ENCODE measurements around the gene IMMP2L. TPM values are rescaled to one million over a fixed set of nuclear protein-coding genes. Genes with fewer than 3 reads are reported as not detected.

IMMP2L gene
- total RNA-seq, 2 donors from 2014 or later = 13.1 to 22.7 TPM

DNA sequence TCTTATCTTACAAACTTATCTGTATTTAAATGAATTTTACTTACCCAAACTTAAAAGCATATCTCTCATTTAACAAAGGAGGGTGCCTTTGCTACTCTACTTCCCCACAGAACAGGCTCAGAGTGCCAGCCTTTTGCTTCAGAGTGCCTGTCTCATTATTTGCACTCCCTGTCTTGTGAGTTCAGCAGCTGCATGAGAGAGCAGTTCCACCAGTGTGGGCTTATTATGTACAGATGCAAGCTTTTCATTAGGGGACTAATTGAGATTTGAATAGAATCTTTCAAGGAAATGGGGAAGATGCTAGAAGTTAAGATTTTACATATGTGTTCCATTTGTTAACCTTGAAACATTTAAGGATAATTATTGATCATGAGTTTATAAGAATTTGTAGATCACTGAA lies 781.6 kb downstream of the IMMP2L start:
- Histone ChIP-seq H3K27ac (no peak overlapping the region), H3K4me1 (ENCODE audit: control insufficient read depth in 1 of 2, low read depth in 2 of 2) (no peaks in the 10 kb centered on the region), H3K9me3 (no peaks in the 10 kb centered on the region), H3K4me3 (no peak overlapping the region), H3K27me3 (replicated peaks; ENCODE audit: insufficient read depth) (no peaks in the 10 kb centered on the region), H3K36me3 (no peaks in the 10 kb centered on the region)
- ATAC-seq (ENCODE audit: insufficient number of reproducible peaks, low FRiP score, low read depth) (no peak), DNase-seq (ENCODE audit: low spot score) (no peak)
- TF ChIP-seq, protein P1, sequence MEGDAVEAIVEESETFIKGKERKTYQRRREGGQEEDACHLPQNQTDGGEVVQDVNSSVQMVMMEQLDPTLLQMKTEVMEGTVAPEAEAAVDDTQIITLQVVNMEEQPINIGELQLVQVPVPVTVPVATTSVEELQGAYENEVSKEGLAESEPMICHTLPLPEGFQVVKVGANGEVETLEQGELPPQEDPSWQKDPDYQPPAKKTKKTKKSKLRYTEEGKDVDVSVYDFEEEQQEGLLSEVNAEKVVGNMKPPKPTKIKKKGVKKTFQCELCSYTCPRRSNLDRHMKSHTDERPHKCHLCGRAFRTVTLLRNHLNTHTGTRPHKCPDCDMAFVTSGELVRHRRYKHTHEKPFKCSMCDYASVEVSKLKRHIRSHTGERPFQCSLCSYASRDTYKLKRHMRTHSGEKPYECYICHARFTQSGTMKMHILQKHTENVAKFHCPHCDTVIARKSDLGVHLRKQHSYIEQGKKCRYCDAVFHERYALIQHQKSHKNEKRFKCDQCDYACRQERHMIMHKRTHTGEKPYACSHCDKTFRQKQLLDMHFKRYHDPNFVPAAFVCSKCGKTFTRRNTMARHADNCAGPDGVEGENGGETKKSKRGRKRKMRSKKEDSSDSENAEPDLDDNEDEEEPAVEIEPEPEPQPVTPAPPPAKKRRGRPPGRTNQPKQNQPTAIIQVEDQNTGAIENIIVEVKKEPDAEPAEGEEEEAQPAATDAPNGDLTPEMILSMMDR (IDR thresholded peaks at IDR 0.05) = no peak

DNA sequence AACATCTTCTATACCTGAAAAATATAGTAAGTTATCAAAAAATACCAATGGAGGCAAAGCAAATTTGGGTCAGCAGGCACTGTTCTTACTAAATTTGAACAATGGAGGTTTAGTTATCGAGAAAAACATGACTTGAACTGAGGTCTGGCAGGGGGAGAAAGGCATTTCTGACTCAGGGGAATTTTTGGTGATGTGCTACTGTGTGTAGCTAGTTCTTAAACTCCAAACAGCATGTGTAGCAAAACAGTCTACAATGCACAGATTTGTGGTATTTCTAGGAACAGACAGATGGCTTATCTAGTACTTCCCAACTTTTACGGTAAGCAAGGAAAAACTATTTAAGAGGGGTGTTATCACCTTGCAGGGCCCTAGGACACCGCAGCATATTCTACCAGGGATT lies 783.0 kb downstream of the IMMP2L start:
- H3K27me3 ChIP-seq (replicated peaks; ENCODE audit: insufficient read depth) = no peaks in the 10 kb centered on the region
- no peak overlapping the region for H3K4me3 ChIP-seq
- DNase-seq (ENCODE audit: low spot score) = no peak
- H3K4me1 ChIP-seq (ENCODE audit: control insufficient read depth in 1 of 2, low read depth in 2 of 2) = no peaks in the 10 kb centered on the region
- ATAC-seq (ENCODE audit: insufficient number of reproducible peaks, low FRiP score, low read depth) = no peak
- TF ChIP-seq, protein P1 (IDR thresholded peaks at IDR 0.05) = no peak
- H3K36me3 ChIP-seq = no peaks in the 10 kb centered on the region
- no peak overlapping the region for H3K27ac ChIP-seq
- no peaks in the 10 kb centered on the region for H3K9me3 ChIP-seq

DNA sequence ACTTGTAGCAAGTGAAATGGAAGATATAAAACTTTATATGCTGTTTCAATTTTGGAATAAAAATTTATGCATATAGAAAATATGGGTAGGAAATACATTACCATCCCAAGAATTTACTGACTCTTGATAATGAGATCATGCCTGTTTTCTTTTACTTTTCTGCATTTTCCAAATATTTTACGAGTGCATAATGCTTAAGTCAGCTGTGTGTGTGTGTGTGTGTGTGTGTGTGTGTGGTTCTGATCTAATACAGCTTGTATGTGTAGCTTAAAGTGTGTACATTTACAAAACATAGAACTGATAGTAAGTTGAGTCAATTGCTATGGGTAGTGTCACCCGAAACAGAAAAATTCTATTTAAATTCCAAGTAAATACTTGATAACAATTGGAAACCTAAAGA lies 787.2 kb downstream of the IMMP2L start:
- Histone ChIP-seq H3K4me3 (no peak overlapping the region), H3K36me3 (no peaks in the 10 kb centered on the region), H3K27ac (no peak overlapping the region), H3K9me3 (no peaks in the 10 kb centered on the region), H3K4me1 (ENCODE audit: control insufficient read depth in 1 of 2, low read depth in 2 of 2) (no peaks in the 10 kb centered on the region), H3K27me3 (replicated peaks; ENCODE audit: insufficient read depth) (no peaks in the 10 kb centered on the region)
- TF ChIP-seq, protein P1 (IDR thresholded peaks at IDR 0.05) = no peak
- ATAC-seq (ENCODE audit: insufficient number of reproducible peaks, low FRiP score, low read depth) = no peak
- DNase-seq (ENCODE audit: low spot score) = no peak

DNA sequence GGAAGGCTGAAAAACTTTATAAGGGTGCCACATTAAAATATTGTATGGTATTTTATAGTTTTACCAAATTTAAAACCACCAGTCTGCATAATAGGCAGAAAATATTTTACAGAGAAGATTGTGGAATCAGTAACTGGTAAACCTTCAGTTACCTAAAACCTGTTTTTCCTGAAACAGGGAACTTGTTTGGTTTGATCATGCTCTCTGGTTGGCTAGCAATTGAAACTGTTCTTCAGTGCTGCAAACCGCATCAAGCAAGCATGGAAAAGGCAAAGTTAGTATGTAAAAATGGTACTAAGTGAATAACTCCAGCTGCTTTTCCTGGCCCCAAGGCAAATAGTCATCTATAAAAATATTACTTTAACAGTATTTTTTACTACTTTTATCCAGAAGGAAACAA lies 788.2 kb downstream of the IMMP2L start:
- ATAC-seq (ENCODE audit: insufficient number of reproducible peaks, low FRiP score, low read depth) = no peak

DNA sequence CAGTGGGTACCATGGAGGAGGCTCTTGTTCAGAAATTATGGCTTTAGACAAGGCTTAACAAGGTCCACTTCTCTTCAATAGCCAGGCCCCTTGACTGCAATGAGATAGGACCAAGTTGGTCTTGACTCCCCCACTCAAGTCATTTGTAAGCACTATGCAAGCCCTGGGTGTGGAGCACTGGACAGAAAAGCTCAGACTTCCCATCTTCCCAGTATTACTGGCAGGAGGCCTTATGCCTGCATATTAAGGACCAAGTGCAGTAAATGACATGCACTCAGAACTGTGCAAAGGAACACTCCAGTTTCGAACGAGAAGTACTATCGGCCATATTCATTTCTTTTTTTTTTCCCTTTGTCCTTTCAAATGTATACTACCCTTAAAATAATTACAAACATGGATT lies 789.7 kb downstream of the IMMP2L start:
- H3K27ac ChIP-seq = no peak overlapping the region
- no peak for DNase-seq (ENCODE audit: low spot score)
- no peaks in the 10 kb centered on the region for H3K27me3 ChIP-seq (replicated peaks; ENCODE audit: insufficient read depth)
- no peak for ATAC-seq (ENCODE audit: insufficient number of reproducible peaks, low FRiP score, low read depth)
- H3K36me3 ChIP-seq = no peaks in the 10 kb centered on the region
- H3K4me3 ChIP-seq = no peak overlapping the region
- TF ChIP-seq, protein P1 (IDR thresholded peaks at IDR 0.05) = no peak
- H3K9me3 ChIP-seq = no peaks in the 10 kb centered on the region
- no peaks in the 10 kb centered on the region for H3K4me1 ChIP-seq (ENCODE audit: control insufficient read depth in 1 of 2, low read depth in 2 of 2)

More for the DNA sequence above, 788.2 kb downstream of the IMMP2L start:
- no peak for DNase-seq (ENCODE audit: low spot score)
- Histone ChIP-seq H3K4me3 (no peak overlapping the region), H3K9me3 (no peaks in the 10 kb centered on the region), H3K27ac (no peak overlapping the region), H3K36me3 (no peaks in the 10 kb centered on the region), H3K4me1 (ENCODE audit: control insufficient read depth in 1 of 2, low read depth in 2 of 2) (no peaks in the 10 kb centered on the region), H3K27me3 (replicated peaks; ENCODE audit: insufficient read depth) (no peaks in the 10 kb centered on the region)
- TF ChIP-seq, protein P1 (IDR thresholded peaks at IDR 0.05) = no peak

Measured in thoracic aorta (tissue), 2 donors.